Measurements from ENCODE around the gene PDC. TPM values are rescaled to one million over a fixed set of nuclear protein-coding genes. Genes with fewer than 3 reads are reported as not detected.

Gene PDC
- total RNA-seq, 6 experiments from 2014 or later: not detected

DNA sequence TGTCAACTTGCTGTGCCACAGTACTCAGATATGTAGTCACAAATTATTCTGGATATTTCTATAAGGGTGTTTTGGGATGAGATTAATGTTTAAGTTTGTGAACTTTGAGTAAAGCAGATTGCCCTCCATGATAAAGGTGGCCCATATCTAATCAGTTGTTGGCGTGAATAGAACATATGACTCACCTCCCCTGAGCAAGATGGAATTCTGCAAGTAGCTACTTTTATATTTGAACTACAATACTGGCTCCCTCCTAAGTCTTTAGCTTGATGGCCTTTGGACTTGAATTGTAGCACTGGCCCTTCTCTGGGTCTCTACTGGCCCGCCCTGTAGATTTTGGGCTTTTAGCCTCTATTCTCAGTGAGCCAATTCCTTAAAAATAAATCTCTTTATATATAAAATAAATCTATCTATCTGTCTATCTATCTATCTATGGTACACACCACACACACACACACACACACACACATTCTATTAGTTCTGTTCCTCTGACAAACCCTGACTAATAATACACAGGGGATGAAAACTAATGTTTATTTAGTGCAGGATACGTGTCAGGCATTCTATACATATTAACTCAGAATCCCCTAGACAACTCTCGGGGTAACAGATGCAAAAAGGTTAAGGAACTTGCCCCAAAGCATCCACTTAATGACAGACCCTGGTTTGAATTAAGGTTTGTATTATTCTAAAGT is 37.9 kb upstream of the PDC start:
- TF ChIP-seq POLR2A (IDR thresholded peaks at IDR 0.05): no peak
- TF ChIP-seq, protein P1, sequence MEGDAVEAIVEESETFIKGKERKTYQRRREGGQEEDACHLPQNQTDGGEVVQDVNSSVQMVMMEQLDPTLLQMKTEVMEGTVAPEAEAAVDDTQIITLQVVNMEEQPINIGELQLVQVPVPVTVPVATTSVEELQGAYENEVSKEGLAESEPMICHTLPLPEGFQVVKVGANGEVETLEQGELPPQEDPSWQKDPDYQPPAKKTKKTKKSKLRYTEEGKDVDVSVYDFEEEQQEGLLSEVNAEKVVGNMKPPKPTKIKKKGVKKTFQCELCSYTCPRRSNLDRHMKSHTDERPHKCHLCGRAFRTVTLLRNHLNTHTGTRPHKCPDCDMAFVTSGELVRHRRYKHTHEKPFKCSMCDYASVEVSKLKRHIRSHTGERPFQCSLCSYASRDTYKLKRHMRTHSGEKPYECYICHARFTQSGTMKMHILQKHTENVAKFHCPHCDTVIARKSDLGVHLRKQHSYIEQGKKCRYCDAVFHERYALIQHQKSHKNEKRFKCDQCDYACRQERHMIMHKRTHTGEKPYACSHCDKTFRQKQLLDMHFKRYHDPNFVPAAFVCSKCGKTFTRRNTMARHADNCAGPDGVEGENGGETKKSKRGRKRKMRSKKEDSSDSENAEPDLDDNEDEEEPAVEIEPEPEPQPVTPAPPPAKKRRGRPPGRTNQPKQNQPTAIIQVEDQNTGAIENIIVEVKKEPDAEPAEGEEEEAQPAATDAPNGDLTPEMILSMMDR (IDR thresholded peaks at IDR 0.05): no peak
- ATAC-seq (no peak), DNase-seq (no peak)
- Histone ChIP-seq H3K9me3 (no peaks in the 10 kb centered on the region), H3K36me3 (no peaks in the 10 kb centered on the region), H3K27ac (no peak overlapping the region), H3K4me1 (no peaks in the 10 kb centered on the region), H3K27me3 (no peaks in the 10 kb centered on the region), H3K4me3 (no peak overlapping the region)
- WGBS (ENCODE audit: insufficient coverage, low coverage, low lambda C conversion rate, missing lambda C conversion rate): 90% methylated on average over 4 of the region's 4 CpGs
- intact Hi-C loops (cut with DNase I): no loop called here

DNA sequence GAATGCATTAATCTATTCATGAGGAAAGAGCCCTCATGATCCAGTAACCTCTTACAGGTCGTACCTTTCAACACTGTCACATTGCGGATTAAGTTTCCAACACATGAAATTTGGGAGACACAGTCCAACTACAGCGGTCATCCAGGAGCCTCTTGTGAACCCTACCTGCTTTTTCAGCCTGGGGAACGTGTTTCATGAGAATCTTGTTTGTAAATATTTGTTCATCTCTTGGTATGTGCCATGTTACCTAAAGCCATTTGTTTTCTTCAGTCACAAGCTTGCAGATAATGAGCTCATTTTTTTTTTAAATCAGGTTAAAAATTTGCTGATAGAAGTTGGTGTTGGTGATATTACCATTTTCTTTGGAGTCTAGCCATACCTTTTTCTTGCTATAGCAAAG is 37.2 kb upstream of the PDC start:
- H3K27ac ChIP-seq: no peak overlapping the region
- H3K4me1 ChIP-seq: no peaks in the 10 kb centered on the region
- no peak for TF ChIP-seq POLR2A (IDR thresholded peaks at IDR 0.05)
- TF ChIP-seq, protein P1 (IDR thresholded peaks at IDR 0.05): no peak
- intact Hi-C loops (cut with DNase I): no loop called here
- no peak for ATAC-seq
- WGBS (ENCODE audit: insufficient coverage, low coverage, low lambda C conversion rate, missing lambda C conversion rate): 86% methylated on average over 4 of the region's 4 CpGs
- no peaks in the 10 kb centered on the region for H3K36me3 ChIP-seq
- no peaks in the 10 kb centered on the region for H3K27me3 ChIP-seq
- no peaks in the 10 kb centered on the region for H3K9me3 ChIP-seq
- no peak for DNase-seq
- no peak overlapping the region for H3K4me3 ChIP-seq

DNA sequence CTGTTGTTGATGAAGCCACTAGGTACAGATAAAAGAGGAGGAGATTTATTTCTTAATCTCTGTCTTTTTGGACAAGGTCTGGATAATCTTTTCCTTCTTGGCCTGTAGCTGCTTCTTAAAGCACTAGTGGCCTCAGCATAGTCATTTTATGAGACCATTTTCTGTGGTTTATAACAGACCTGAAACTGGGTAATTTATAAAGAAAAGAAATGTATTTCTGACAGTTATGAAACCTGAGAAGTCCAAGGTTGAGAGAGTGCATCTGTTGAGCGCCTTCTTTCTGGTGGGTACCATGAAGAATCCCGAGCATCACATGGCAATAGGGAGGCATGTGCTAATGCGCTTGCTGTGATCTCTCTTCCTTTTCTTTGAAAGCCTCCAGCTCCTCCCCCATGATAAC is 36.7 kb upstream of the PDC start:
- Histone ChIP-seq H3K9me3 (no peaks in the 10 kb centered on the region), H3K4me3 (no peak overlapping the region), H3K4me1 (no peaks in the 10 kb centered on the region), H3K27me3 (no peaks in the 10 kb centered on the region), H3K27ac (no peak overlapping the region), H3K36me3 (no peaks in the 10 kb centered on the region)
- WGBS (ENCODE audit: insufficient coverage, low coverage, low lambda C conversion rate, missing lambda C conversion rate): 86% methylated on average over 1 of the region's 3 CpGs
- intact Hi-C loops (cut with DNase I): no loop called here
- TF ChIP-seq, protein P1 (IDR thresholded peaks at IDR 0.05): no peak
- no peak for TF ChIP-seq POLR2A (IDR thresholded peaks at IDR 0.05)
- DNase-seq: no peak
- no peak for ATAC-seq

DNA sequence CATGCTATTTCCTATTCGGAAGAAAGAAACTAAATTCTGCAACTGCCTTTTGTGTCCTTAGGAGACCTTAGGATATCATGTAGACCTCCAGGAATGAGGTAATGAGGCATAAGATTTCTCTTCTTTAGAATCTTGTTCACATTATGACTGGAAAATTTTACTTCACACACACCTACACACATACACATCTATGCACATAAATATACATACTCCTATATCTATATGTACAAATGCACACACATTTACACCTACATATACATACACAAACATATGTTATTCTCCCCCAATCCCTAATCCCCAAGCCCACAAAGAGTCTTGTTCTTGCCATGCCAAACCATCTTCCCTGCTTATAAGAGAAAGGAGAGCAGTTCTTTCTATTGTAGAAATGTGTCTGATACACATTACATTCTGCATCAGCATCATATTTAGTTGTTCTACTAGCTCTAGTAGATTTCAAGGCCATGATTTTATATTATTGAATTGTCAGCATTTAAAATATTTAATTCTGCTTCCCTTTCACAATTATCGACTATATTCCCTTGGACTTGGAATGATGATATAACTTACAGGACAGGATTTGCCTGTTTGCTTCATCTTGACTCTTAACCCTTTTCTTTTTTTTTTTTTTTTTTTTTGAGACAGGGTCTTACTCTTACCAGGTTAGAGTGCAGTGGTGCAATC is 35.4 kb upstream of the PDC start:
- Histone ChIP-seq H3K36me3 (no peaks in the 10 kb centered on the region), H3K9me3 (no peaks in the 10 kb centered on the region), H3K27ac (no peak overlapping the region), H3K4me3 (no peak overlapping the region), H3K4me1 (no peaks in the 10 kb centered on the region), H3K27me3 (no peaks in the 10 kb centered on the region)
- ATAC-seq (no peak), DNase-seq (no peak)
- intact Hi-C loops (cut with DNase I): no loop called here
- WGBS (ENCODE audit: insufficient coverage, low coverage, low lambda C conversion rate, missing lambda C conversion rate): 77% methylated on average over 2 of the region's 2 CpGs
- no peak for TF ChIP-seq POLR2A (IDR thresholded peaks at IDR 0.05)
- TF ChIP-seq, protein P1 (IDR thresholded peaks at IDR 0.05): no peak
